K562 (cell line): Measurements from ENCODE around the gene EXT2.

Source experiments
- ATF3 ChIP-seq, 2 experiments: fragments of 450-650 bp in 1 of 2; sonication (generic) in 1 of 2; formaldehyde crosslinking in 1 of 2; IDR thresholded peaks in 1 of 2; conservative IDR thresholded peaks in 1 of 2; 2 replicates each; pipeline versions ENCODE4 v1.6.1 to v1.8.1; 2016 to 2023; ENCODE audit warnings: mild to moderate bottlenecking in 2 of 2, moderate library complexity in 2 of 2, inconsistent platforms in 1 of 2, missing genetic modification reagents in 1 of 2
- BACH1 ChIP-seq: fragments of 200-800 bp; sonication (Bioruptor generic); IDR thresholded peaks from 2 replicates; pipeline ENCODE4 v1.6.1; 2016; ENCODE audit warnings: missing genetic modification characterization, missing compliant biosample characterization
- CTCF ChIP-seq, 3 experiments: IDR thresholded peaks in 2 of 3; conservative IDR thresholded peaks in 1 of 3; 2 replicates each; pipeline ENCODE4 v1.5.1; 2011 to 2012; ENCODE audit warnings: low read length in 3 of 3, mild to moderate bottlenecking in 3 of 3, control low read depth in 2 of 3, improper control_type of control experiment in 1 of 3, inconsistent platforms in 1 of 3, low read depth in 1 of 3, mixed read lengths in 1 of 3, moderate library complexity in 1 of 3; ENCODE audit not compliant: insufficient read depth in 2 of 3
- PHF21A ChIP-seq: fragments of 450-650 bp; IDR thresholded peaks from 2 replicates; pipeline ENCODE4 v1.6.1; 2017; ENCODE audit warnings: low read depth, borderline replicate concordance
- SIN3A ChIP-seq, 2 experiments: fragments of 150-350 bp in 1 of 2; IDR thresholded peaks; 2 replicates each; pipeline ENCODE4 v1.6.1; 2011 to 2016; ENCODE audit warnings: borderline replicate concordance in 2 of 2, low read depth in 2 of 2, low read length in 2 of 2, mild to moderate bottlenecking in 2 of 2, moderate library complexity in 2 of 2; ENCODE audit not compliant: control insufficient read depth in 1 of 2
- TEAD4 ChIP-seq, 2 experiments: sonication (generic) in 1 of 2; formaldehyde crosslinking in 1 of 2; IDR thresholded peaks; 2 replicates each; pipeline versions ENCODE4 v1.6.1 to v1.8.0; 2012 to 2022; ENCODE audit warnings: borderline replicate concordance in 1 of 2, inconsistent platforms in 1 of 2, low read length in 1 of 2, mild to moderate bottlenecking in 1 of 2, missing genetic modification reagents in 1 of 2
- ZNF407 ChIP-seq: fragments of 450-650 bp; IDR thresholded peaks from 2 replicates; pipeline ENCODE4 v1.6.1; 2016; ENCODE audit warnings: low read depth
- TF ChIP-seq, protein P1 (sequence below): sonication (generic); formaldehyde crosslinking; IDR thresholded peaks from 2 replicates; pipeline ENCODE4 v1.9.0; 2022; ENCODE audit warnings: mild to moderate bottlenecking, missing genetic modification reagents

- TF ChIP-seq TEAD4 (IDR thresholded peaks at IDR 0.05; ENCODE audit: low read length) (no peak), TEAD4 (CRISPR knock-in tag; IDR thresholded peaks at IDR 0.05; ENCODE audit: borderline replicate concordance) (no peak), PHF21A (no peak), CTCF (IDR thresholded peaks at IDR 0.05 in 2 of 3, conservative IDR thresholded peaks at IDR 0.05 in 1 of 3; ENCODE audit: insufficient read depth in 2 of 3, low read depth in 1 of 3, low read length in 3 of 3) (no peak), BACH1 (tag) (no peak), ATF3 (IDR thresholded peaks at IDR 0.05) (no peak), ATF3 (CRISPR knock-in tag; conservative IDR thresholded peaks at IDR 0.05) (no peak), ZNF407 (no peak), SIN3A (IDR thresholded peaks at IDR 0.05; ENCODE audit: borderline replicate concordance in 2 of 2, control insufficient read depth in 1 of 2, low read depth in 2 of 2, low read length in 2 of 2) (no peak)
- TF ChIP-seq, protein P1, sequence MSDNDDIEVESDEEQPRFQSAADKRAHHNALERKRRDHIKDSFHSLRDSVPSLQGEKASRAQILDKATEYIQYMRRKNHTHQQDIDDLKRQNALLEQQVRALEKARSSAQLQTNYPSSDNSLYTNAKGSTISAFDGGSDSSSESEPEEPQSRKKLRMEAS, result no peak
These were observed 71.6 kb downstream of the EXT2 start for GRCh38 chr11:44167046-44167445.
